Measurements from ENCODE around the gene AP1G2. TPM values are rescaled to one million over a fixed set of nuclear protein-coding genes. Genes with fewer than 3 reads are reported as not detected.

Gene AP1G2, protein sequence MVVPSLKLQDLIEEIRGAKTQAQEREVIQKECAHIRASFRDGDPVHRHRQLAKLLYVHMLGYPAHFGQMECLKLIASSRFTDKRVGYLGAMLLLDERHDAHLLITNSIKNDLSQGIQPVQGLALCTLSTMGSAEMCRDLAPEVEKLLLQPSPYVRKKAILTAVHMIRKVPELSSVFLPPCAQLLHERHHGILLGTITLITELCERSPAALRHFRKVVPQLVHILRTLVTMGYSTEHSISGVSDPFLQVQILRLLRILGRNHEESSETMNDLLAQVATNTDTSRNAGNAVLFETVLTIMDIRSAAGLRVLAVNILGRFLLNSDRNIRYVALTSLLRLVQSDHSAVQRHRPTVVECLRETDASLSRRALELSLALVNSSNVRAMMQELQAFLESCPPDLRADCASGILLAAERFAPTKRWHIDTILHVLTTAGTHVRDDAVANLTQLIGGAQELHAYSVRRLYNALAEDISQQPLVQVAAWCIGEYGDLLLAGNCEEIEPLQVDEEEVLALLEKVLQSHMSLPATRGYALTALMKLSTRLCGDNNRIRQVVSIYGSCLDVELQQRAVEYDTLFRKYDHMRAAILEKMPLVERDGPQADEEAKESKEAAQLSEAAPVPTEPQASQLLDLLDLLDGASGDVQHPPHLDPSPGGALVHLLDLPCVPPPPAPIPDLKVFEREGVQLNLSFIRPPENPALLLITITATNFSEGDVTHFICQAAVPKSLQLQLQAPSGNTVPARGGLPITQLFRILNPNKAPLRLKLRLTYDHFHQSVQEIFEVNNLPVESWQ
- 10 to 100 TPM; 15.9 to 30.2 (median 20.0) TPM for total RNA-seq

DNA sequence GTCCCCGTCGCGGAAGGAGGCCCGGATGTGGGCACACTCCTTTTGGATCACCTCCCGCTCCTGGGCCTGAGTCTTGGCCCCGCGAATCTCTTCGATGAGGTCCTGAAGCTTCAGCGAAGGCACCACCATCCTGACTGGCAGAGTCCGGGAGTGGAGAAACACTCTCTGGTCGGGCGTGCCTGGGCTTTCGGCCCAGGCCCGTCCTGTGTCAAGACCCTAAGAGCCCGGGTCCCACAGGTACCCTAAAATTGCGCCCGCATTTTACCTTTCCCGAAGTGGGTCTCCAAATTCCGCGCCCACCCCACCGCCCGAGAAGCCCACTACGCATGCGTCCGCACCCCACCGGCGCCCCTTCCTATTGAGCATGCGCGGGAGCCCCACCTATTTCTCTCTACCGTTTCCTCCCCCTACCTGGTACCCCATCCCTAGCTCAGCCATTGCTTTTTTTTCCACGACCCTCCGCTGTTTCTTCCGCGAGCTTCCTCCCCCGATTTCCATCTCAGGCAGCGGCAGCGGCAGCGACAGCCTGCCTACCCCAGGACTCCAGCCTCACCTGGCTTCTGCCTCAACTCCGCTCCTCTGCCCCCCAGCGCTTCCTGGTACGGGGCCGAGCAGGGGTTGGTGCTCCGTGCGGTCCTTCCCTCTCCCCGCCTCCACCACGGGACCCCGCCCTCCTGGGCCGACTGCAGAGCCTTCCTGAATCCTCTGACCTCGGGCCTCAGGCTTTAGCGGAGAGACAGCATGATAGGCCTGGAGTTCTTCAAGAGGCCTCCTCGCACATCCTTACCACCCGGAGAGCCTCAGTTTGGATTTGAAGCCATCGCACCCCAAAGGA lies at the start of gene AP1G2:
AP1G2 (minus strand) TSS at position 606 of the 835 bp plus-strand sequence; CDS start at position 129, 477 bp downstream.
- Histone ChIP-seq H3K9me3 (no peaks in the 10 kb centered on the region), H3K4me1 (peaks cover 10 to 33% (median 23%) of the 10 kb centered on the region in 4 donors), H3K27me3 (peaks cover 0 to 18% (median 0%) of the 10 kb centered on the region in 4 donors), H3K27ac (replicated peaks in 1 of 4) (peak within 1 kb of the TSS; percentile 66 to 79 (median 76)), H3K36me3 (peaks cover 0 to 24% (median 9%) of the 10 kb centered on the region in 4 donors), H3K4me3 (peak within 1 kb of the TSS; percentile 63 to 79 (median 66))
- WGBS, result 2% methylated on average over 42 of the region's 53 CpGs
- DNase-seq (ENCODE audit: extremely low spot score), result peak; percentile 95
- intact Hi-C loops (cut with DNase I), result no loop called here
- TF ChIP-seq POLR2AphosphoS5 (IDR thresholded peaks at IDR 0.05), result peak; percentile 45 to 59
- TF ChIP-seq POLR2A (IDR thresholded peaks at IDR 0.05; ENCODE audit: low read depth), result no peak

- intact Hi-C loops (cut with DNase I), result no loop called here
- no peak overlapping the region for H3K4me3 ChIP-seq
- WGBS, result 50% methylated on average over 5 of the region's 5 CpGs
- peaks cover 0 to 20% (median 0%) of the 10 kb centered on the region in 4 donors for H3K27me3 ChIP-seq
- TF ChIP-seq POLR2AphosphoS5 (IDR thresholded peaks at IDR 0.05), result no peak
- TF ChIP-seq CTCF (IDR thresholded peaks at IDR 0.05), result no peak
- no peak for TF ChIP-seq EP300 (IDR thresholded peaks at IDR 0.05)
- TF ChIP-seq POLR2A (IDR thresholded peaks at IDR 0.05; ENCODE audit: low read depth), result no peak
- no peak for DNase-seq (ENCODE audit: extremely low spot score)
- no peaks in the 10 kb centered on the region for H3K4me1 ChIP-seq
- H3K9me3 ChIP-seq, result no peaks in the 10 kb centered on the region
- no peak overlapping the region for H3K27ac ChIP-seq (replicated peaks in 1 of 4)
- H3K36me3 ChIP-seq, result no peaks in the 10 kb centered on the region
These were observed 48.3 kb upstream of the AP1G2 start for GRCh38 chr14:23615856-23616255.

- no peak overlapping the region for H3K4me3 ChIP-seq
- intact Hi-C loops (cut with DNase I), result no loop called here
- no peaks in the 10 kb centered on the region for H3K9me3 ChIP-seq
- DNase-seq (ENCODE audit: extremely low spot score), result no peak
- peaks cover 0 to 32% (median 0%) of the 10 kb centered on the region in 4 donors for H3K27me3 ChIP-seq
- TF ChIP-seq CTCF (IDR thresholded peaks at IDR 0.05) (no peak), POLR2AphosphoS5 (IDR thresholded peaks at IDR 0.05) (no peak), EP300 (IDR thresholded peaks at IDR 0.05) (no peak), POLR2A (IDR thresholded peaks at IDR 0.05; ENCODE audit: low read depth) (no peak)
- 20% methylated on average over 1 of the region's 2 CpGs for WGBS
- H3K27ac ChIP-seq (replicated peaks in 1 of 4), result no peak overlapping the region
- no peaks in the 10 kb centered on the region for H3K4me1 ChIP-seq
- H3K36me3 ChIP-seq, result no peaks in the 10 kb centered on the region
These were observed 46.8 kb upstream of the AP1G2 start for GRCh38 chr14:23614395-23614828.

DNA sequence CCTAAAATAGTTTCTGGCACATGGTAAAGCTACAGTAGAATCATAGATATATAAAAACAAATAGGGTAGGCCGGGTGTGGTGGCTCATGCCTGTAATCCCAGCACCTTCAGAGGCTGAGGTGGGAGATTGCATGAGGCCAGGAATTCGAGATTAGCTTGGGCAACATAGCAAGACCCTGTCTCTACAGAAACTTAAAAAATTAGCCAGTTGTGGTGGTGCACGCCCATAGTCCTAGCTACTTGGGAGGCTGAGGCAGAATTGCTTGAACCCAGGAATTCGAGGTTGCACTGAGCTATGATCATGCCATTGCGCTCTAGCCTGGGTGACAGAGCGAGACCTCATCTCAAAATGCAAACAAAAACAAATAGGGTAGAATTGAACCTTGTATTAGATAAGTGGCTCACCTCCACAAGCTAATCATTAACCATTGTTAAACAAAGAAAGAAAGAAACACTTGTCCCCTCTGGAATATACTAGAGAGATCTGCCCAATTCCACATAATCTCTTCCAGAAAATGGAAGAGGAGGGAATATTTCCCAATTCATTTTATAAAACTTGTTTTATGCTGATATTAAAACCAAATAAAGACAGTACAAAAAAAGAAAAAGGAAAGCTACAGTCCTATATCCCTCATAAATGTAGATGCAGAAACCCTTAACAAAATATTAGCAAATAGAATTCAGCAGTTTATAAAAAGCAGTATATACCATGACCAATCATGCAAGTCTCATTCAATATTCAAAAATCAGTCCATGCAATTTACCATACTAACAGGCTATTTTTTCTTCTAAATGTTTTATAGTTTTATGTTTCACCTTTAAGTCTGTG lies 45.9 kb upstream of the AP1G2 start:
- 90% methylated on average over 6 of the region's 6 CpGs for WGBS
- TF ChIP-seq CTCF (IDR thresholded peaks at IDR 0.05) (no peak), POLR2AphosphoS5 (IDR thresholded peaks at IDR 0.05) (no peak), POLR2A (IDR thresholded peaks at IDR 0.05; ENCODE audit: low read depth) (no peak), EP300 (IDR thresholded peaks at IDR 0.05) (no peak)
- Histone ChIP-seq H3K27ac (replicated peaks in 1 of 4) (no peak overlapping the region), H3K27me3 (peaks cover 0 to 34% (median 0%) of the 10 kb centered on the region in 4 donors), H3K4me3 (no peak overlapping the region), H3K9me3 (no peaks in the 10 kb centered on the region), H3K36me3 (no peaks in the 10 kb centered on the region), H3K4me1 (no peaks in the 10 kb centered on the region)
- no peak for DNase-seq (ENCODE audit: extremely low spot score)
- intact Hi-C loops (cut with DNase I), result no loop called here

All from esophagus muscularis mucosa (tissue), 4 donors.